ENCODE data around the gene LMNB1. TPM values are rescaled to one million over a fixed set of nuclear protein-coding genes. Genes with fewer than 3 reads are reported as not detected.

Gene LMNB1
- total and polyA plus RNA-seq, 2 of the 13 experiments (the other 11 are each of a cell fraction or from before 2014, with no cell fraction given) = 12.5 to 159 TPM

GRCh38 chr5:126776499-126777256 is at the start of gene LMNB1 (continued):
- TF ChIP-seq HNF1A (IDR thresholded peaks at IDR 0.05; ENCODE audit: low read depth) (no peak), HNF1A (CRISPR knock-in tag; IDR thresholded peaks at IDR 0.05; ENCODE audit: borderline replicate concordance) (peak; percentile 43; the same call in 1 of the 2 replicates), TP53 (CRISPR knock-in tag; conservative IDR thresholded peaks at IDR 0.05) (no peak), ZNF766 (CRISPR knock-in tag; IDR thresholded peaks at IDR 0.05; ENCODE audit: borderline replicate concordance) (no peak), BRD4 (CRISPR knock-in tag; IDR thresholded peaks at IDR 0.05) (peak; percentile 78; the same call in 1 of the 2 replicates), ZNF800 (CRISPR knock-in tag; IDR thresholded peaks at IDR 0.05) (peak; percentile 67; the same call in 1 of the 2 replicates), DMAP1 (CRISPR knock-in tag; IDR thresholded peaks at IDR 0.05) (peak; percentile 88), GATAD1 (CRISPR knock-in tag; IDR thresholded peaks at IDR 0.05) (peak; percentile 40; the same call in 1 of the 2 replicates), HNF4A (CRISPR knock-in tag; IDR thresholded peaks at IDR 0.05) (peak; percentile 71; the same call in 1 of the 2 replicates), MAFF (IDR thresholded peaks at IDR 0.05; ENCODE audit: low read depth, low read length) (no peak), MTERF4 (CRISPR knock-in tag; IDR thresholded peaks at IDR 0.05) (no peak), IRF2 (CRISPR knock-in tag; IDR thresholded peaks at IDR 0.05) (peak; percentile 34; the same call in 1 of the 2 replicates), PRPF4 (IDR thresholded peaks at IDR 0.05; ENCODE audit: low read depth, low read length, poor library complexity, severe bottlenecking) (no peak), LCORL (IDR thresholded peaks at IDR 0.05) (no peak), LCORL (CRISPR knock-in tag; IDR thresholded peaks at IDR 0.05) (peak; percentile 61; the same call in 1 of the 2 replicates), SNRNP70 (IDR thresholded peaks at IDR 0.05; ENCODE audit: low read depth, low read length) (no peak), ZNF180 (CRISPR knock-in tag; IDR thresholded peaks at IDR 0.05; ENCODE audit: borderline replicate concordance, low read depth) (no peak), ZBTB7A (CRISPR knock-in tag; IDR thresholded peaks at IDR 0.05) (no peak), HIVEP1 (CRISPR knock-in tag; IDR thresholded peaks at IDR 0.05) (peak; percentile 84), KDM1A (CRISPR knock-in tag; IDR thresholded peaks at IDR 0.05) (no peak), ZNF841 (CRISPR knock-in tag; IDR thresholded peaks at IDR 0.05; ENCODE audit: borderline replicate concordance) (0 out of 2 replicates have a peak, but pooled peaks have one; percentile 32), ZNF652 (CRISPR knock-in tag; IDR thresholded peaks at IDR 0.05; ENCODE audit: borderline replicate concordance, low read depth) (no peak)
- TF ChIP-seq, protein P1, sequence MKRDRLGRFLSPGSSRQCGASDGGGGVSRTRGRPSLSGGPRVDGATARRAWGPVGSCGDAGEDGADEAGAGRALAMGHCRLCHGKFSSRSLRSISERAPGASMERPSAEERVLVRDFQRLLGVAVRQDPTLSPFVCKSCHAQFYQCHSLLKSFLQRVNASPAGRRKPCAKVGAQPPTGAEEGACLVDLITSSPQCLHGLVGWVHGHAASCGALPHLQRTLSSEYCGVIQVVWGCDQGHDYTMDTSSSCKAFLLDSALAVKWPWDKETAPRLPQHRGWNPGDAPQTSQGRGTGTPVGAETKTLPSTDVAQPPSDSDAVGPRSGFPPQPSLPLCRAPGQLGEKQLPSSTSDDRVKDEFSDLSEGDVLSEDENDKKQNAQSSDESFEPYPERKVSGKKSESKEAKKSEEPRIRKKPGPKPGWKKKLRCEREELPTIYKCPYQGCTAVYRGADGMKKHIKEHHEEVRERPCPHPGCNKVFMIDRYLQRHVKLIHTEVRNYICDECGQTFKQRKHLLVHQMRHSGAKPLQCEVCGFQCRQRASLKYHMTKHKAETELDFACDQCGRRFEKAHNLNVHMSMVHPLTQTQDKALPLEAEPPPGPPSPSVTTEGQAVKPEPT (CRISPR knock-in tag; IDR thresholded peaks at IDR 0.05; ENCODE audit: low read depth) = no peak
